MM.1S (cell line): Measurements from ENCODE around the gene NTF3.

Experiments used
- CTCF ChIP-seq: fragments of 300-600 bp; sonication (generic); IDR thresholded peaks from 2 replicates; pipeline ENCODE4 v1.5.1; 2016; ENCODE audit warnings: antibody characterized with exemption, low read length, mixed read lengths
- EZH2 ChIP-seq: fragments of 300-600 bp; sonication (generic); optimal IDR thresholded peaks from 2 replicates; pipeline ENCODE3; 2017; ENCODE audit warnings: low read depth, mild to moderate bottlenecking, antibody characterized with exemption, low read length, mixed read lengths

- TF ChIP-seq CTCF (no peak), EZH2 (no peak)
These were observed 40.3 kb upstream of the NTF3 start for GRCh38 chr12:5391653-5392052.
